ENCODE results near the gene PNISR.

GRCh38 chr6:99415446-99415845 lies 9.7 kb downstream of the PNISR start:
- TF ChIP-seq POLR2A (IDR thresholded peaks at IDR 0.05; ENCODE audit: low read length) (no peak), GATA1 (IDR thresholded peaks at IDR 0.05; ENCODE audit: low read depth, low read length) (no peak)
